Loucy (cell line): ENCODE measurements around the gene RGL3.

Experiments
- H2AFZ ChIP-seq: fragments of 200-600 bp; sonication (generic); 2 replicates; pipeline ENCODE4 v1.6.0; 2016; ENCODE audit warnings: antibody characterized with exemption, mild to moderate bottlenecking, low read length, moderate library complexity
- H3F3A ChIP-seq: fragments of 200-600 bp; 2 replicates; pipeline ENCODE4 v1.6.0; 2016; ENCODE audit warnings: antibody characterized with exemption, low read depth, mild to moderate bottlenecking
- H3K27me3 ChIP-seq: fragments of 200-600 bp; sonication (generic); 2 replicates; pipeline ENCODE4 v1.6.1; 2014; ENCODE audit warnings: low read length, mild to moderate bottlenecking; ENCODE audit not compliant: insufficient read depth, poor library complexity, severe bottlenecking
- H3K36me3 ChIP-seq: fragments of 200-600 bp; sonication (generic); 2 replicates; pipeline ENCODE4 v1.6.1; 2016; ENCODE audit warnings: low read length; ENCODE audit not compliant: insufficient read depth
- H3K4me1 ChIP-seq: fragments of 200-600 bp; sonication (generic); 2 replicates; pipeline ENCODE4 v1.5.1; 2014; ENCODE audit warnings: low read length, mild to moderate bottlenecking; ENCODE audit not compliant: insufficient read depth, poor library complexity, severe bottlenecking
- H3K4me2 ChIP-seq: fragments of 200-600 bp; sonication (generic); 2 replicates; pipeline ENCODE4 v1.6.0; 2014; ENCODE audit warnings: antibody characterized with exemption, low read length, low read depth, mild to moderate bottlenecking; ENCODE audit not compliant: poor library complexity, severe bottlenecking
- H3K4me3 ChIP-seq: fragments of 200-600 bp; sonication (generic); 2 replicates; pipeline ENCODE4 v1.5.1; 2014; ENCODE audit warnings: low read length, mild to moderate bottlenecking, mixed read lengths; ENCODE audit not compliant: poor library complexity, severe bottlenecking
- H3K79me2 ChIP-seq: fragments of 200-600 bp; sonication (generic); 2 replicates; pipeline ENCODE4 v1.6.1; 2014; ENCODE audit warnings: low read length; ENCODE audit not compliant: insufficient read depth
- H3K9ac ChIP-seq: fragments of 200-600 bp; sonication (generic); 2 replicates; pipeline ENCODE4 v1.6.0; 2014; ENCODE audit warnings: mild to moderate bottlenecking, low read depth, low read length, moderate library complexity; ENCODE audit not compliant: poor library complexity, severe bottlenecking
- H3K9me2 ChIP-seq: fragments of 200-600 bp; sonication (generic); replicated peaks from 2 replicates; pipeline ENCODE4 v1.6.1; 2016; ENCODE audit warnings: low read depth, low read length, mixed read lengths
- H3K9me3 ChIP-seq: fragments of 200-600 bp; sonication (generic); 2 replicates; pipeline ENCODE4 v1.6.1; 2014; ENCODE audit warnings: mild to moderate bottlenecking, antibody characterized with exemption, low read length, low read depth; ENCODE audit not compliant: insufficient read depth
- H4K20me1 ChIP-seq: fragments of 200-600 bp; sonication (generic); 2 replicates; pipeline ENCODE4 v1.6.0; 2014; ENCODE audit warnings: antibody characterized with exemption, low read length, mild to moderate bottlenecking; ENCODE audit not compliant: insufficient read depth, poor library complexity, severe bottlenecking
- CTCF ChIP-seq: fragments of 200-600 bp; sonication (generic); conservative IDR thresholded peaks from 2 replicates; pipeline ENCODE4 v1.5.1; 2014; ENCODE audit warnings: mild to moderate bottlenecking, antibody characterized with exemption, low read length
- EZH2phosphoT487 ChIP-seq: fragments of 200-600 bp; IDR thresholded peaks from 2 replicates; pipeline ENCODE4 v1.6.1; 2018; ENCODE audit warnings: antibody characterized with exemption, mild to moderate bottlenecking, moderate library complexity, borderline replicate concordance

RGL3 gene

GRCh38 chr19:11405846-11406643, 13.1 kb downstream of the RGL3 start:
- Histone ChIP-seq H3K4me3 (no peak overlapping the region), H3K79me2 (no peaks in the 10 kb centered on the region), H3K9me3 (no peaks in the 10 kb centered on the region), H3K9me2 (no peaks in the 10 kb centered on the region), H4K20me1 (no peaks in the 10 kb centered on the region), H3K36me3 (no peaks in the 10 kb centered on the region), H2AFZ (no peak overlapping the region), H3K4me2 (no peak overlapping the region), H3K4me1 (no peaks in the 10 kb centered on the region), H3K27me3 (no peaks in the 10 kb centered on the region), H3K9ac (no peak overlapping the region), H3F3A (no peaks in the 10 kb centered on the region)
- TF ChIP-seq EZH2phosphoT487: no peak

- Histone ChIP-seq H3K4me2 (no peak overlapping the region), H4K20me1 (no peaks in the 10 kb centered on the region), H2AFZ (no peak overlapping the region; the same call in 1 of the 2 replicates)
Observed at GRCh38 chr19:11404588-11405222, 14.4 kb downstream of the RGL3 start.

DNA sequence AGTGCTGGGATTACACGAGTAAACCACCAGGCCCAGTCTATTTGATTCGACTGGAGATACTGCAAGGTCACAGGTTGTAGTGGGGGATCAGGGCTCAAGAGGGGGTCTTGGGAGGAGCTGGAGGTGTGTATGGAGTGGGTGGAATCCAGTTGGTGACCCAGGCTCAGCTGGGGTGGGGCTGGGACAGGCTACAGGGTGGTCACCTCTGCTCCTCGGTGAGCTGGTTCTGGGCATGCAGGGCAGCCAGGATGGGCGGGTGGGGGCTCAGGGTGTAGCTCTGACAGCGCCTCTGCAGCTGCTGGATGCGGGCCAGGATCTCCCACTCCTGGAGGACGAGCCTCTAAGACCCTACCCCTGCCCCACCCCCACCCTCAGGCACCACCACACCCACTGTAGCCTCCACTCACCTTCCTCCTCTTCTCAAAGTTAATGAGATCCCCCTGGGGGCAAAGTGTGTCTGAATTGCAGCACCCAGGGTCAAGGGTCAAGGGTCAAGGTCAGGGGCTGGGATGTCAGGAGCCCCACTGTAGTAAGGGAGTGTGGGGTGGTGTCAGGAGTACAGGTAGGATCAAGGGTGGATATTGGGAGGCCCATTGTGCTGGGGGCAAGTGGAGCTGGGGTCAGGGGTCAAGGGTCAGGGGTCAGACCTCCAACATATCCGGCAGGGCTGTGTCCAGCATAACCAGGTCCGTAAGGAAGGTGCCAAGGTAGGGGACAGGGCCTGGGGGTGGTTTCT, 17.1 kb downstream of the RGL3 start:
- Histone ChIP-seq H3K4me3 (no peak overlapping the region), H3K79me2 (no peaks in the 10 kb centered on the region)
- TF ChIP-seq CTCF: no peak
- no peak for TF ChIP-seq EZH2phosphoT487

More at GRCh38 chr19:11404588-11405222, 14.4 kb downstream of the RGL3 start:
- Histone ChIP-seq H3K36me3 (no peaks in the 10 kb centered on the region), H3K9ac (no peak overlapping the region), H3F3A (no peaks in the 10 kb centered on the region), H3K79me2 (no peaks in the 10 kb centered on the region), H3K27me3 (no peaks in the 10 kb centered on the region), H3K9me2 (no peaks in the 10 kb centered on the region), H3K9me3 (no peaks in the 10 kb centered on the region), H3K4me1 (no peaks in the 10 kb centered on the region), H3K4me3 (no peak overlapping the region)
- no peak for TF ChIP-seq CTCF
- TF ChIP-seq EZH2phosphoT487: no peak

More for the DNA sequence above, 17.1 kb downstream of the RGL3 start:
- no peak overlapping the region for H3K9ac ChIP-seq
- no peaks in the 10 kb centered on the region for H3F3A ChIP-seq
- H4K20me1 ChIP-seq: no peaks in the 10 kb centered on the region
- H3K9me2 ChIP-seq: no peaks in the 10 kb centered on the region
- H3K27me3 ChIP-seq: no peaks in the 10 kb centered on the region
- no peak overlapping the region for H3K4me2 ChIP-seq
- H3K36me3 ChIP-seq: no peaks in the 10 kb centered on the region
- no peaks in the 10 kb centered on the region for H3K4me1 ChIP-seq
- no peaks in the 10 kb centered on the region for H3K9me3 ChIP-seq
- H2AFZ ChIP-seq: no peak overlapping the region
